ENCODE results near the gene OTUD5.

Gene OTUD5

DNA sequence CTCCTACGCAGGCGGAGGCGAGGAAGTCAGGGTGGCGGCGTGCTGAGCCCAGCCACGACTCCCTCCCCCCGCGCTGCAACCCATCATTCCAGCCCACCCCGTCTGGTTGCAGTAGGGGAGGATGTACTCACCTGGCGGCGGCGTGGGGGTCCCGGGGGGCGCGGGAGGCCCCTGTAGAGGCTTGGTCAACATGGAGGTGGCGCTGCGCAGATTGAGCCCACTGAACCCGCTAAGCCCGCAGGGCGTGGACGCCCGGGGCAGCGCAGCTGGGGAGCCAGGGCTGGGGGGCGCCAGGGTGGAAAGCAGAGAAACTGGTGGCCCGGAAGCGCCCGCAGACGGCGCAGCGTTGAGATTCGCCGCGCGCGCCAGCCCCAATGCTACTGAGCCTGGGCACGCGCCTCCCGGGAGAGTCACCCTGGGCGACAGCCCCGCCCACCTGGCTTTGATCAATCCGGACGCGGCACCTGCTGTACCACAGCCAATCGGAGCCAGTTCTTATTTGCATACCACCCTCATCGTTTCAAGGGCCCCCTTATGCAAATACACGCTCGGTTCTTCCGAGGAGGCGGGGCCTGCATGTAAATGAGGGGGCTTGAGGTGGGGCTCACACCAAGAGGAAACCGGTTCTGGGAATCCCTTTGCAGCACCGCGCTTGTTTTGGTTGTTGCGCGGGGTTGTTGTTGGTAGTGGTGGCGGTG lies 38.6 kb downstream of the OTUD5 start, which contains the start of gene PIM2:
PIM2 (minus strand) TSS at position 382 of the 698 bp plus-strand sequence; CDS start at position 192, 190 bp downstream.
- TF ChIP-seq, protein P1, sequence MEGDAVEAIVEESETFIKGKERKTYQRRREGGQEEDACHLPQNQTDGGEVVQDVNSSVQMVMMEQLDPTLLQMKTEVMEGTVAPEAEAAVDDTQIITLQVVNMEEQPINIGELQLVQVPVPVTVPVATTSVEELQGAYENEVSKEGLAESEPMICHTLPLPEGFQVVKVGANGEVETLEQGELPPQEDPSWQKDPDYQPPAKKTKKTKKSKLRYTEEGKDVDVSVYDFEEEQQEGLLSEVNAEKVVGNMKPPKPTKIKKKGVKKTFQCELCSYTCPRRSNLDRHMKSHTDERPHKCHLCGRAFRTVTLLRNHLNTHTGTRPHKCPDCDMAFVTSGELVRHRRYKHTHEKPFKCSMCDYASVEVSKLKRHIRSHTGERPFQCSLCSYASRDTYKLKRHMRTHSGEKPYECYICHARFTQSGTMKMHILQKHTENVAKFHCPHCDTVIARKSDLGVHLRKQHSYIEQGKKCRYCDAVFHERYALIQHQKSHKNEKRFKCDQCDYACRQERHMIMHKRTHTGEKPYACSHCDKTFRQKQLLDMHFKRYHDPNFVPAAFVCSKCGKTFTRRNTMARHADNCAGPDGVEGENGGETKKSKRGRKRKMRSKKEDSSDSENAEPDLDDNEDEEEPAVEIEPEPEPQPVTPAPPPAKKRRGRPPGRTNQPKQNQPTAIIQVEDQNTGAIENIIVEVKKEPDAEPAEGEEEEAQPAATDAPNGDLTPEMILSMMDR (IDR thresholded peaks at IDR 0.05; ENCODE audit: borderline replicate concordance, insufficient read depth, low read depth, low read length): no peak
- H3K4me3 ChIP-seq (ENCODE audit: low read depth, low read length): peak within 1 kb of the TSS; percentile 60

DNA sequence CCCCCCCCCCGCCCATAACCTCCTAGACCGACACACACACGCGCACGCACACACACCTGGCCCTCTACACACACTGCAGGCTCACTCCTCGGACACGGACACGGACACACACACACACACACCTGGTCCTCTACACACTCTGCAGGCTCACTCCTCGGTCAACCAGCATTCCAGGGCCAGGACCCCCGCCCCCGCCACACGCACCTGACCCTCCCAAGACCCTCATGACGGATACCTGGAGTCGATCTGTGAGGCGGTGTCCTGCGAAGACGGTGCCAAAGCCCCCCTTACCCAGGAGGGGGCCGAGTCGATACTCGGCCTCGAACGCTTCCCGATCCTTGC lies 39.1 kb downstream of the OTUD5 start:
- peak overlapping the region; percentile 60 for H3K4me3 ChIP-seq (ENCODE audit: low read depth, low read length)
- TF ChIP-seq, protein P1 (IDR thresholded peaks at IDR 0.05; ENCODE audit: borderline replicate concordance, insufficient read depth, low read depth, low read length): no peak

DNA sequence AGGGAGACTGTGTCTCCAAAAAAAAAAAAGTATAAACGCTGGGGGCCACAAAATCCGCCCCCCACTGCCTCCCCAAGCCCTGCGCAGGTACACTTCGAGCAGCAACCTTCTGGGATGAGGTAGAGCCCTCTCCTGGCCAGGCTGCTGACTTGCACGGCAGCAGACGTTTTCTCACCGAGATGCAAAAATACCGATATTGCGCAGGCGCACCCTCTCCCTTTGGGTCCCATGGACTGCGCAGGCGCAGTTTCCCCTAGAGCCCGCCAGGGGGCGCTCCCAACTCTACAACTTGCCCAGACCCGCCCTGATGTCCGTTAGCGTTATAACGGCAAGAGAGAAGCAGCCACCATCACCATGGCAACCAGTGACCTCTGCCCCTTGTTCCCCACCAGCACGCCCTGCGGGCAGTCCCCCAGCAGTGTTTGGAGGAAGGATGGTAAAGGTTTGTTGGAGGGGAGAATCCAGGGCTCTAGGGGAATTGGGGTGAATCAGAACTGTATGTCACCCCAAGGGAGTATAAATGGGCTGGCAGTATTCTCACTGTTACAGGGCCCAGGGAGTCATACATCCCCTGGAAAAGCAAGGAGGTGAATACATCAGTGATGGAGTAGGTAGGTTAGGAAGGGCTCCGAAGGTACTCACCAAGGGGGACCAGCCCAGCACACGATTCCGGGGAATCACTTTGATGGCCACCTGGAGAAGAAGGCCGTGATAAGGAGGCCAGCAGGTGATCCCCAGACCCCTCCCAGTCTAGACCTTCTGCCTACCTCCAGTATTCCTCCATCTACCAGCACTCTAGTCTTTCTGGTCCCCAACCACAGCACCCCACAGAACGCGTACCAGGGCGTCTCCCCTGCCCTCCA lies 40.0 kb downstream of the OTUD5 start:
- peak overlapping the region; percentile 60 for H3K4me3 ChIP-seq (ENCODE audit: low read depth, low read length)

DNA sequence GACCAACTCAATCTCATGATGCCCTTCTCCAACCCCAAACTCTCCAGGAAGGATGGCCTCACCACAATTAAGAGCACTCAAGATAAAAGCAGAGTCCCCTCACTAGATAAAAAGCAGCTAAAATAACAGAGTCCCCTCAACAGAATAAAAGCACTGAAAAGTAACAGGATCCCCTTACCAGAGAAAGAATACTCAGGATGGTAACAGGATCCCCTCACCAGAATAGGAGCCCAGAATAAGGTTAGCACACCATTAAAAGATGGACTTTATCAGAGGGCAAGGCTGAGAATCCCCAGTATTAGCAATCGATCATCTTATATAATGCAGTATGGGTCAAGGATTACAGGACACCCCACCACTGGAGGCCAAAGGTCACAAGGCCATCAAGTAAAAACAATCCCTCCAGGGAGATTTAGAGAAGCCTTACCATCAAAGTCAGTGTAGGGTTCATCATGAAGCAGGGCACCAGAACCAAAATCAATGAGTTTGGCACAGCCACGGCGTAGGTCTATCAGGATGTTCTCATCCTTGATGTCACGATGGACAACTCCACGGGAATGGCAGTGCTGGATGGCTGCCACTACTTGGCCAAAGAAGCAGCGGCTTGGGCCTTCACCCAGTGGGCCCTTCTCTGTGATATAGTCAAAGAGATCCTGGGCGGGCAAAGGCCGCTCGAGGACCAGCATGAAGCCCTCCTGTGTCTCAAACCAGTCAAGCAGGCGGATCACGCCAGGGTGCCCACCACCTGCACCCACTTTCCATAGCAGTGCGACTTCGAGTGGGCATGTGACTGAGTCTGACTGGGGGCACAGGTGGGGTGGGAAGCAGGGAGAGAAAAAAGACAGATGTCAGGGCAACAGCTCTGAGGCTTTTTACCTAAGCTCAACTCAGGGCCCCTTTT lies 42.6 kb downstream of the OTUD5 start:
- TF ChIP-seq, protein P1 (IDR thresholded peaks at IDR 0.05; ENCODE audit: borderline replicate concordance, insufficient read depth, low read depth, low read length): no peak
- no peak overlapping the region for H3K4me3 ChIP-seq (ENCODE audit: low read depth, low read length)

More for the DNA sequence above, 40.0 kb downstream of the OTUD5 start:
- TF ChIP-seq, protein P1 (IDR thresholded peaks at IDR 0.05; ENCODE audit: borderline replicate concordance, insufficient read depth, low read depth, low read length): peak; percentile 90

DNA sequence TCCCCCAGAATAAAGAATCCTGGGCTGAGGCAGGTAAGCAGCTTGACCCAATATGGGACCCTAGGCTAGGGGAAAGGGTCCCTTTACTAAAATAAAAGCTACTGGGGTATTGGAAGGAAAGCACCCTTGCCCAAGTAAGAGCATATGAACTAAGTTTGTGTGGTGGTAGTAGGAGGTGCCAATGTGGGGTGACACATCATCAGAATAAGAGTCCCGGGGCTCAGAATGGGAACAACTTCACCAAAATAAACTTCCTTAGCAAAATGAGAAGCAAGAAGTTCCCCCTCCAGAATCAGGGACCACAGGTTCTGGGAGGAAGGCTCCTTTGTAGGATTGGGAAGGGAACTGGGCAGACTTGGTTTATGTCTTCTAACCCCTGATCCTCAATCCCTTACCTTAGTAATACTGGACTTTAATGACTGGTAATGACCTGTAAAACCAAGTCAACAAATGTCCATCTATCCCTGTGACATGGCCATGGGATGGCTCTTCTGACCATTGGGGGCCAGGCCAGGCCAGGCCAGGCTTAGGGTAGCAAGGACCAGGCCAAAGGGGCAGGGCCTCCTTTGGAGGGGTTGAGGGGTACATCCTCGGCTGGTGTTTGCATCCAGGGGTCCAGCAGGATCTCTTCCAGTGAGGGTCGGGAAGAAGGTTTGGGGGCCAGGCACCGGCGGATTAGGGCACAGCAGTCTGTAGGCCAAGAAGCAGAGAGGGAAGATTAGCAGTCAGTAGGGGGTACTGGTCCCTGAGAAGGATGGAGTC lies 43.6 kb downstream of the OTUD5 start:
- TF ChIP-seq, protein P1 (IDR thresholded peaks at IDR 0.05; ENCODE audit: borderline replicate concordance, insufficient read depth, low read depth, low read length): no peak
- no peak overlapping the region for H3K4me3 ChIP-seq (ENCODE audit: low read depth, low read length)

All from GM12875 (cell line).